Measurements from ENCODE around the gene CDH4.

Gene CDH4

DNA sequence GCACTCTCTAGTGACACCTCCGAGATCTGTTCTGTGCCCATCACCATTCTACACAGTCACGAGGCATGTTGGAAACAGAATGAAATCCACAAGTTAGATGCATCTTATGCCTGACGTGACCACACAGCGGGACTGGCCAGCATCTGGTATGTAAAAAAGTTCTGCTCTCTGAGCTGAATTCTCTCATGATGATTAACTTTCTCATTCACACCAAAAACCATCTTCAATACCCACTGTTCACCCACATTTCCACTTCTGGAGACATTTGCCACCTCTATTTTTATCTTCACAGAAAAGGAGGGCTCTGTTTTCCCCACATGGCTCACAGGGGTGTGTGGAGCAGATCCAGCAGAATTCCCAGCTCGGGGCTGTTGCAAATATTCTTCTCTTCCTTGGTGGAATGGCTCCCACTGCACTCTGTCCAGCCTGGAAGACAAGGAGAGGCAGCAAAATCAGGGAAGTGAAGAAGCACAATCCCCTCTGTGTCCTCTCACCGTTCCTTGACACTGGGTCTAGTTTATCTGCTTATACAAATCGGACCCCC lies 510.2 kb downstream of the CDH4 start (continued):
- TF ChIP-seq, protein P1, sequence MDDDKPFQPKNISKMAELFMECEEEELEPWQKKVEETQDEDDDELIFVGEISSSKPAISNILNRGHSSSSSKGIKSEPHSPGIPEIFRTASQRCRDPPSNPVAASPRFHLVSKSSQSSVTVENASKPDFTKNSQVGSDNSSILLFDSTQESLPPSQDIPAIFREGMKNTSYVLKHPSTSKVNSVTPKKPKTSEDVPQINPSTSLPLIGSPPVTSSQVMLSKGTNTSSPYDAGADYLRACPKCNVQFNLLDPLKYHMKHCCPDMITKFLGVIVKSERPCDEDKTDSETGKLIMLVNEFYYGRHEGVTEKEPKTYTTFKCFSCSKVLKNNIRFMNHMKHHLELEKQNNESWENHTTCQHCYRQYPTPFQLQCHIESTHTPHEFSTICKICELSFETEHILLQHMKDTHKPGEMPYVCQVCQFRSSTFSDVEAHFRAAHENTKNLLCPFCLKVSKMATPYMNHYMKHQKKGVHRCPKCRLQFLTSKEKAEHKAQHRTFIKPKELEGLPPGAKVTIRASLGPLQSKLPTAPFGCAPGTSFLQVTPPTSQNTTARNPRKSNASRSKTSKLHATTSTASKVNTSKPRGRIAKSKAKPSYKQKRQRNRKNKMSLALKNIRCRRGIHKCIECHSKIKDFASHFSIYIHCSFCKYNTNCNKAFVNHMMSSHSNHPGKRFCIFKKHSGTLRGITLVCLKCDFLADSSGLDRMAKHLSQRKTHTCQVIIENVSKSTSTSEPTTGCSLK (tag by site-specific recombination; IDR thresholded peaks at IDR 0.05) = no peak

DNA sequence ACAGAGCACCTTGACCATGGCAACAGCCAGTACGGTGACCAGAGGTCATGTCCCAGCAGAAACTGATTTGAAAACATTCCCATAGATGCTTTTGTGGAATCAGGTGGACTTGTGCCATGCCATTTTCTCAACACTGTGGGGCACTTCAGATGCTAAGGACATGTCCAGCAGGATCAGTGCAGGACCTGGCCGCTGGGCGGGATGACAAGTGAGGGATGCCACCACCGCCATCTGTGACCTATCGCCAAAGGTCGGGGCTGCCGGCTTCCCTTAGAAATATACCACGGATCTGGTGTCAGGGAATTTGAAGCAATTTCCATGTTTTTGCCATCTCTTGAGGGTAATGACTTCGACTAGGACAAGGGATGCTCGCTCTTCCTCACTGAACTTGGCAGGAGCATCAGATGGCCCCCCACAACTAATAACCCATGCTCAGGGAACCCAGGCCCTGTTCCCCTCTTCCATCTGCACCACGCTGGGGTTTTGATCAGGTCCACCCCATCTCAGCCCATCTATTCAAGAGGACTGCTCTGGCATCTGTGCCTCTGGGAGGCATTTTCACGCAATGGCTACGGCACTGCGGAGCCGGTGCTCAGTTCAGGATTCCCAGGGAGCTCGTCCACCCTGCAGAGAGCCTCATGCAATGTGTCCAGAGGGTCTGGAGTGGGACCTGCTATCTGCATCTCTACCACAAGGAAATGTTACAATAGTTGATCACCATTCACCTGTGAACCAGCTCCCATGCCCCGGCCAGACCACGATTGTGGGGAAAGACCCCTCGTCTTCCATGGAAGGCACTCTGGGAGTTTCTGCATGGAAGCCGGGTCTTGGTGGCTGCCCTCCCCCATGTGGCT lies 511.1 kb downstream of the CDH4 start:
- no peak for TF ChIP-seq ZIC2 (tag by site-specific recombination; IDR thresholded peaks at IDR 0.05)
- no peak for TF ChIP-seq OVOL3 (tag by site-specific recombination; IDR thresholded peaks at IDR 0.05)
- no peak for TF ChIP-seq ZNF23 (tag by site-specific recombination; IDR thresholded peaks at IDR 0.05; ENCODE audit: borderline replicate concordance)
- TF ChIP-seq, protein P2, sequence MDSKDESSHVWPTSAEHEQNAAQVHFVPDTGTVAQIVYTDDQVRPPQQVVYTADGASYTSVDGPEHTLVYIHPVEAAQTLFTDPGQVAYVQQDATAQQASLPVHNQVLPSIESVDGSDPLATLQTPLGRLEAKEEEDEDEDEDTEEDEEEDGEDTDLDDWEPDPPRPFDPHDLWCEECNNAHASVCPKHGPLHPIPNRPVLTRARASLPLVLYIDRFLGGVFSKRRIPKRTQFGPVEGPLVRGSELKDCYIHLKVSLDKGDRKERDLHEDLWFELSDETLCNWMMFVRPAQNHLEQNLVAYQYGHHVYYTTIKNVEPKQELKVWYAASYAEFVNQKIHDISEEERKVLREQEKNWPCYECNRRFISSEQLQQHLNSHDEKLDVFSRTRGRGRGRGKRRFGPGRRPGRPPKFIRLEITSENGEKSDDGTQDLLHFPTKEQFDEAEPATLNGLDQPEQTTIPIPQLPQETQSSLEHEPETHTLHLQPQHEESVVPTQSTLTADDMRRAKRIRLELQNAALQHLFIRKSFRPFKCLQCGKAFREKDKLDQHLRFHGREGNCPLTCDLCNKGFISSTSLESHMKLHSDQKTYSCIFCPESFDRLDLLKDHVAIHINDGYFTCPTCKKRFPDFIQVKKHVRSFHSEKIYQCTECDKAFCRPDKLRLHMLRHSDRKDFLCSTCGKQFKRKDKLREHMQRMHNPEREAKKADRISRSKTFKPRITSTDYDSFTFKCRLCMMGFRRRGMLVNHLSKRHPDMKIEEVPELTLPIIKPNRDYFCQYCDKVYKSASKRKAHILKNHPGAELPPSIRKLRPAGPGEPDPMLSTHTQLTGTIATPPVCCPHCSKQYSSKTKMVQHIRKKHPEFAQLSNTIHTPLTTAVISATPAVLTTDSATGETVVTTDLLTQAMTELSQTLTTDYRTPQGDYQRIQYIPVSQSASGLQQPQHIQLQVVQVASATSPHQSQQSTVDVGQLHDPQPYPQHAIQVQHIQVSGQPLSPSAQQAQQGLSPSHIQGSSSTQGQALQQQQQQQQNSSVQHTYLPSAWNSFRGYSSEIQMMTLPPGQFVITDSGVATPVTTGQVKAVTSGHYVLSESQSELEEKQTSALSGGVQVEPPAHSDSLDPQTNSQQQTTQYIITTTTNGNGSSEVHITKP (tag by site-specific recombination; IDR thresholded peaks at IDR 0.05) = no peak
- TF ChIP-seq ZNF792 (tag by site-specific recombination; IDR thresholded peaks at IDR 0.05) = no peak
- Histone ChIP-seq H3K9me3 (ENCODE audit: control insufficient read depth, insufficient read depth, low read depth, low read length) (no peaks in the 10 kb centered on the region), H3K4me3 (ENCODE audit: low read depth, low read length) (no peak overlapping the region), H3K27ac (ENCODE audit: extremely low read depth, low read depth, low read length) (no peak overlapping the region), H3K36me3 (ENCODE audit: control insufficient read depth in 2 of 2, insufficient read depth in 1 of 2, low read length in 2 of 2) (no peaks in the 10 kb centered on the region), H3K4me1 (ENCODE audit: control insufficient read depth, insufficient read depth, low read length) (no peaks in the 10 kb centered on the region)
- ChIA-PET CTCF (no interaction called here), POLR2A (interaction anchor here (0.7 kb wide), 1 partner anchor 21 kb away, joined by 3 read pairs; no protein-coding TSS in a partner anchor)

DNA sequence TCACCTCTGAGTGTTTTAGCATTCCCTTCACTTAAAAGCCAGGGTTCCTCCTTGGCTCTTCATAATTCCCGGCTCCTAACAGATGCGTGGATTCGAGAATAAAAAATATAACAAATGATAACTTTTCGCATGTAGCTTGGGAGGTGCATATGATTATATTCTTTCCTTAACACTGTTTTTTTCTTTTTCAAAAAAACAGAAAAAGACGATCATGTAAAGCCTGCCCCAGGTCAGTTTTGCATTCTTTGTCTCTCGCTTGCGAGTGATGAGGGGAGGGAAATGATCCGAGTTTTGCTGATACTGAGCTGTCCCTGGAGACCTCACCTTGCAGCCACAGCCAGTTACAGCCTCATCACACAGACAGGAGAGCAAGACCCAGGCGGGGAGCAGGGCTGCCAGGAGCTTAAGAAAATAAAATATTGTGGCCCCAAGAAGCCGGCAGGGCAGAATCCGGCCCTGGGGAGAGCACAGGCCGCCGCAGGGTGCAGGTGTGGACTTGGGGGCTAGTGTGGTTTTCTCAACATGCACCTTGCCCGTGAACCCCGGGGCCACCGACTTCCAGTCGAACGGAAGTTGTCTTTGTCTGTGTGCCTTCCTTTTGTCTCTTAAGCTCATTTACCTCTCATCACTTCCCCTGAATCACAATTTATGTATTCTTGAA lies 511.8 kb downstream of the CDH4 start:
- ChIA-PET CTCF (interaction anchor here (0.7 kb wide), 1 partner anchor 157 kb away, joined by 3 read pairs; no protein-coding TSS in a partner anchor), POLR2A (interaction anchor here (0.7 kb wide), 1 partner anchor 21 kb away, joined by 3 read pairs; no protein-coding TSS in a partner anchor)
- Histone ChIP-seq H3K9me3 (ENCODE audit: control insufficient read depth, insufficient read depth, low read depth, low read length) (no peaks in the 10 kb centered on the region), H3K4me3 (ENCODE audit: low read depth, low read length) (no peak overlapping the region), H3K36me3 (ENCODE audit: control insufficient read depth in 2 of 2, insufficient read depth in 1 of 2, low read length in 2 of 2) (no peaks in the 10 kb centered on the region), H3K27ac (ENCODE audit: extremely low read depth, low read depth, low read length) (no peak overlapping the region), H3K4me1 (ENCODE audit: control insufficient read depth, insufficient read depth, low read length) (no peaks in the 10 kb centered on the region)
- TF ChIP-seq ZNF677 (tag by site-specific recombination; IDR thresholded peaks at IDR 0.05) = no peak
- no peak for TF ChIP-seq ZSCAN30 (tag by site-specific recombination; IDR thresholded peaks at IDR 0.05)
- TF ChIP-seq YY1 (tag by site-specific recombination; IDR thresholded peaks at IDR 0.05) = no peak

DNA sequence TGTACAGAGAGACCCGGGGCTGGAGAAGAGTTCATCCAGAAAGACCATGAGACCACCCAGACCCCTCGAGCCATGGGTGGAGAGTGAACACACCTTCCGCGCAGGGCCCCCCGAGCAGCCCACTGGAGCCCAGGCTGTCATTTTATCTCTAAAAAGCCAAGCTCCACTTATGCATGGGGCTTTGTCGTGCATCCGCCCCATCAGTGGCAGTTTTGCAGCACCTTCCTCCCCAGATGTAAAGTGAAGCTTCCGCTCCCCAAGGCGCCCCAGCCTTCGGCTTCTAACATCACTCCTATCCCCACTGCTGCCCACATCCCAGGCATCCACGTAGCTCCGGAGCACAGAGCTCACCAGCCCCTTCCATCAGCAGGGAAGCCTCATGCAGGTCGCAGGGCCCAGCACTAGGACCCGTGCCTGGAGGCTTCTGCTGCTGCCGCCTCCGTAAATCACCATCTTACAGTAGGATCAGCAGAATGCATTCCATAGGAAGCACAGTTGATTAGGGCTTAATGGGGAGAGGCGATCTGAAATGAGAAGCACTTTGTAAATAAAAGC lies 512.5 kb downstream of the CDH4 start:
- Histone ChIP-seq H3K9me3 (ENCODE audit: control insufficient read depth, insufficient read depth, low read depth, low read length) (no peaks in the 10 kb centered on the region), H3K4me3 (ENCODE audit: low read depth, low read length) (no peak overlapping the region), H3K27ac (ENCODE audit: extremely low read depth, low read depth, low read length) (no peak overlapping the region), H3K4me1 (ENCODE audit: control insufficient read depth, insufficient read depth, low read length) (no peaks in the 10 kb centered on the region), H3K36me3 (ENCODE audit: control insufficient read depth in 2 of 2, insufficient read depth in 1 of 2, low read length in 2 of 2) (no peaks in the 10 kb centered on the region)
- no peak for TF ChIP-seq SP7 (tag by site-specific recombination; IDR thresholded peaks at IDR 0.05)
- no peak for TF ChIP-seq ZNF549 (tag by site-specific recombination; IDR thresholded peaks at IDR 0.05)
- TF ChIP-seq ZBTB1 (tag by site-specific recombination; IDR thresholded peaks at IDR 0.05) = no peak
- TF ChIP-seq, protein P3, sequence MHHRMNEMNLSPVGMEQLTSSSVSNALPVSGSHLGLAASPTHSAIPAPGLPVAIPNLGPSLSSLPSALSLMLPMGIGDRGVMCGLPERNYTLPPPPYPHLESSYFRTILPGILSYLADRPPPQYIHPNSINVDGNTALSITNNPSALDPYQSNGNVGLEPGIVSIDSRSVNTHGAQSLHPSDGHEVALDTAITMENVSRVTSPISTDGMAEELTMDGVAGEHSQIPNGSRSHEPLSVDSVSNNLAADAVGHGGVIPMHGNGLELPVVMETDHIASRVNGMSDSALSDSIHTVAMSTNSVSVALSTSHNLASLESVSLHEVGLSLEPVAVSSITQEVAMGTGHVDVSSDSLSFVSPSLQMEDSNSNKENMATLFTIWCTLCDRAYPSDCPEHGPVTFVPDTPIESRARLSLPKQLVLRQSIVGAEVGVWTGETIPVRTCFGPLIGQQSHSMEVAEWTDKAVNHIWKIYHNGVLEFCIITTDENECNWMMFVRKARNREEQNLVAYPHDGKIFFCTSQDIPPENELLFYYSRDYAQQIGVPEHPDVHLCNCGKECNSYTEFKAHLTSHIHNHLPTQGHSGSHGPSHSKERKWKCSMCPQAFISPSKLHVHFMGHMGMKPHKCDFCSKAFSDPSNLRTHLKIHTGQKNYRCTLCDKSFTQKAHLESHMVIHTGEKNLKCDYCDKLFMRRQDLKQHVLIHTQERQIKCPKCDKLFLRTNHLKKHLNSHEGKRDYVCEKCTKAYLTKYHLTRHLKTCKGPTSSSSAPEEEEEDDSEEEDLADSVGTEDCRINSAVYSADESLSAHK (tag by site-specific recombination; IDR thresholded peaks at IDR 0.05) = no peak
- ChIA-PET CTCF (interaction anchor here (0.7 kb wide), 1 partner anchor 158 kb away, joined by 3 read pairs; no protein-coding TSS in a partner anchor), POLR2A (no interaction called here)
